Loucy (cell line): ENCODE data around the gene DAGLA.

Experiments
- CTCF ChIP-seq: fragments of 200-600 bp; sonication (generic); conservative IDR thresholded peaks from 2 replicates; pipeline ENCODE4 v1.5.1; 2014; ENCODE audit warnings: mild to moderate bottlenecking, antibody characterized with exemption, low read length
- EZH2phosphoT487 ChIP-seq: fragments of 200-600 bp; IDR thresholded peaks from 2 replicates; pipeline ENCODE4 v1.6.1; 2018; ENCODE audit warnings: antibody characterized with exemption, mild to moderate bottlenecking, moderate library complexity, borderline replicate concordance

- TF ChIP-seq CTCF: no peak
- no peak for TF ChIP-seq EZH2phosphoT487
Measured at GRCh38 chr11:61737636-61738386, 57.6 kb downstream of the DAGLA start.
